Hematopoietic multipotent progenitor cell treated with erythropoietin and hydrocortisone succinate and interleukin-3 and kit ligand, for 4 days (in vitro differentiated cells): ENCODE results near the gene RETREG1.
"Not testable (repeated sequence)": the region's sequence is repeated elsewhere in the genome, so short reads cannot be mapped to it uniquely, and the experiment has no call there.

Experiments used
- DNase-seq: peaks from one replicate; pipeline ENCODE4 v3.0.0-alpha.2; 2015

Gene RETREG1

GRCh38 chr5:16446993-16447392 lies 169.8 kb downstream of the RETREG1 start:
- DNase-seq = peak; percentile 38

- DNase-seq = peak; percentile 14
These were observed 178.8 kb downstream of the RETREG1 start for GRCh38 chr5:16437977-16438376.

- not testable (repeated sequence) for DNase-seq
These were observed 180.6 kb downstream of the RETREG1 start for GRCh38 chr5:16436065-16436682.

DNA sequence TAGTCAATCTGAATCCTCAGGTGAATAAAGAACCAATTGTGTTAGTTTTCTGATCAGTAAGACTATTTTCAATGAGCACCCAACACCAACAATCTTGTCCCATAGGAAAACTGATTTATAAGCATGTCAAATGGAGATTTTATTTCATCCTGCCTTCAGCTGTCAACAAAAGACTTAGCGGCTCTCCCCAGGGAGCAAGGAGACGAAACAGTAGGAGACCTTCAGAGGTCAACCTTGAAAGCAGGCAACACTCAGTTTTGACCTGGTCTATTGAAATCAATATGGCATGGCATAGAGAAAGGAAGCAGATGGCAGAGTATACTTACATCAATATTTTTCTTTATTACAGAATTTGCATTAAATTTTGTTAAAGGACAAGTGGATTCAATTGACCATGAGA lies 185.3 kb downstream of the RETREG1 start:
- no peak for DNase-seq

DNA sequence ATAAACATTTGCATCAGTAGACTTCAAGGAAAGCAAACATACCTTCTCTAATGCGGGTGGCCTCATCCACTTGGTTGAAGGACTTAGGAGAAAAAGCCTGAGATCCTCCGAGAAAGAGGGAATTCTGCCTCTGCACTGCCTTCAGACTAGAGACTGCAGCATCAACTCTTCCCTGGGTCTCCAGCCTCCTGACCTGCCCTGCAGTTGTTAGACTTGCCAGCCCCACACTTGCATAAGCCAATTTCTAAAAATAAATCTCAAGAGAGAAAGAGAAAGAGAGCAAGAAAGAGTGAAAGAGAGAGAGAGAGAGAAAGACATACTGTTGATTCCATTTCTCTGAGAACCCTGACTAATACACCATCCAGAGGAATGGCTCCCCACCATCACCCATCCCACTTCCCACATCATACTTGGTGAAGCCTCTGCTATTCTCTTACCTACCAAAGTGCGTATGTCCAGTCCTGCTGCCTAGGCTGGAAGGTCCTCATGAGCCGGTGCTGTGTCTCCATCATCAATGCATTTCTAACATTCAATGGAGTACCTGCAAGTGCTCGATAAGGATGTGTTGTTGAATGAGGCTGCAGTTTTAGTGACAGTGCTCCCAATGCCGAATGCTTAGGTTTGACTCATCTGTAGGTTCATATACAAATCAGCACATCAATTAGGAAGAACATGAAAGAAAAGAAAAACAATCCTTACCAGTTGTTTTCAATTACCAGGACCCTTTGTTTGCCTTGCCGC lies 186.3 kb downstream of the RETREG1 start:
- DNase-seq = no peak

GRCh38 chr5:16428359-16428758 lies 188.4 kb downstream of the RETREG1 start:
- no peak for DNase-seq

- DNase-seq = no peak
These were observed 189.2 kb downstream of the RETREG1 start for GRCh38 chr5:16427587-16427986.
